ENCODE data around the gene SF3B5.

The SF3B5 gene

GRCh38 chr6:144113366-144113765 lies 18.0 kb upstream of the SF3B5 start:
- H3K4me1 ChIP-seq (ENCODE audit: control insufficient read depth in 5 of 5, insufficient read depth in 5 of 5, low read length in 5 of 5), result peaks cover 0 to 7% (median 0%) of the 10 kb centered on the region in 5 donors
- no peaks in the 10 kb centered on the region for H3K27me3 ChIP-seq (ENCODE audit: control insufficient read depth in 5 of 5, insufficient read depth in 4 of 5, low read length in 5 of 5)
- no peak overlapping the region for H3K4me3 ChIP-seq (ENCODE audit: low read depth in 1 of 5, low read length in 5 of 5)
- H3K9me3 ChIP-seq (ENCODE audit: control insufficient read depth in 5 of 5, low read length in 5 of 5), result no peaks in the 10 kb centered on the region
- H3K36me3 ChIP-seq (ENCODE audit: control insufficient read depth in 5 of 5, insufficient read depth in 5 of 5, low read length in 5 of 5), result no peaks in the 10 kb centered on the region
- H3K27ac ChIP-seq (ENCODE audit: low read depth, low read length), result no peak overlapping the region
- no peak overlapping the region for H3K9ac ChIP-seq (ENCODE audit: low read length in 5 of 5)

GRCh38 chr6:144110210-144110609 lies 14.8 kb upstream of the SF3B5 start:
- no peaks in the 10 kb centered on the region for H3K27me3 ChIP-seq (ENCODE audit: control insufficient read depth in 5 of 5, insufficient read depth in 4 of 5, low read length in 5 of 5)
- H3K4me1 ChIP-seq (ENCODE audit: control insufficient read depth in 5 of 5, insufficient read depth in 5 of 5, low read length in 5 of 5), result peaks cover 0 to 7% (median 0%) of the 10 kb centered on the region in 5 donors
- H3K36me3 ChIP-seq (ENCODE audit: control insufficient read depth in 5 of 5, insufficient read depth in 5 of 5, low read length in 5 of 5), result no peaks in the 10 kb centered on the region
- no peak overlapping the region for H3K9ac ChIP-seq (ENCODE audit: low read length in 5 of 5)
- H3K27ac ChIP-seq (ENCODE audit: low read depth, low read length), result no peak overlapping the region
- no peak overlapping the region for H3K4me3 ChIP-seq (ENCODE audit: low read depth in 1 of 5, low read length in 5 of 5)
- no peaks in the 10 kb centered on the region for H3K9me3 ChIP-seq (ENCODE audit: control insufficient read depth in 5 of 5, low read length in 5 of 5)

- Histone ChIP-seq H3K27ac (ENCODE audit: low read depth, low read length) (no peak overlapping the region), H3K4me1 (ENCODE audit: control insufficient read depth in 5 of 5, insufficient read depth in 5 of 5, low read length in 5 of 5) (peaks cover 0 to 7% (median 0%) of the 10 kb centered on the region in 5 donors), H3K9me3 (ENCODE audit: control insufficient read depth in 5 of 5, low read length in 5 of 5) (no peaks in the 10 kb centered on the region), H3K4me3 (ENCODE audit: low read depth in 1 of 5, low read length in 5 of 5) (no peak overlapping the region), H3K9ac (ENCODE audit: low read length in 5 of 5) (no peak overlapping the region), H3K36me3 (ENCODE audit: control insufficient read depth in 5 of 5, insufficient read depth in 5 of 5, low read length in 5 of 5) (no peaks in the 10 kb centered on the region), H3K27me3 (ENCODE audit: control insufficient read depth in 5 of 5, insufficient read depth in 4 of 5, low read length in 5 of 5) (no peaks in the 10 kb centered on the region)
These were observed 10.8 kb upstream of the SF3B5 start for GRCh38 chr6:144106206-144106605.

GRCh38 chr6:144104898-144105487 lies 9.6 kb upstream of the SF3B5 start:
- no peak overlapping the region for H3K27ac ChIP-seq (ENCODE audit: low read depth, low read length)
- H3K27me3 ChIP-seq (ENCODE audit: control insufficient read depth in 5 of 5, insufficient read depth in 4 of 5, low read length in 5 of 5), result no peaks in the 10 kb centered on the region
- H3K9ac ChIP-seq (ENCODE audit: low read length in 5 of 5), result no peak overlapping the region

GRCh38 chr6:144104488-144104887 lies 9.1 kb upstream of the SF3B5 start:
- H3K27me3 ChIP-seq (ENCODE audit: control insufficient read depth in 5 of 5, insufficient read depth in 4 of 5, low read length in 5 of 5), result no peaks in the 10 kb centered on the region

More at GRCh38 chr6:144104898-144105487, 9.6 kb upstream of the SF3B5 start:
- Histone ChIP-seq H3K4me3 (ENCODE audit: low read depth in 1 of 5, low read length in 5 of 5) (no peak overlapping the region), H3K36me3 (ENCODE audit: control insufficient read depth in 5 of 5, insufficient read depth in 5 of 5, low read length in 5 of 5) (no peaks in the 10 kb centered on the region), H3K4me1 (ENCODE audit: control insufficient read depth in 5 of 5, insufficient read depth in 5 of 5, low read length in 5 of 5) (peaks cover 0 to 7% (median 0%) of the 10 kb centered on the region in 5 donors), H3K9me3 (ENCODE audit: control insufficient read depth in 5 of 5, low read length in 5 of 5) (no peaks in the 10 kb centered on the region)

GRCh38 chr6:144103026-144103563 lies 7.7 kb upstream of the SF3B5 start:
- H3K4me3 ChIP-seq (ENCODE audit: low read depth in 1 of 5, low read length in 5 of 5), result no peak overlapping the region
- no peaks in the 10 kb centered on the region for H3K27me3 ChIP-seq (ENCODE audit: control insufficient read depth in 5 of 5, insufficient read depth in 4 of 5, low read length in 5 of 5)
- H3K9me3 ChIP-seq (ENCODE audit: control insufficient read depth in 5 of 5, low read length in 5 of 5), result no peaks in the 10 kb centered on the region
- H3K4me1 ChIP-seq (ENCODE audit: control insufficient read depth in 5 of 5, insufficient read depth in 5 of 5, low read length in 5 of 5), result no peaks in the 10 kb centered on the region
- no peaks in the 10 kb centered on the region for H3K36me3 ChIP-seq (ENCODE audit: control insufficient read depth in 5 of 5, insufficient read depth in 5 of 5, low read length in 5 of 5)
- H3K9ac ChIP-seq (ENCODE audit: low read length in 5 of 5), result no peak overlapping the region
- H3K27ac ChIP-seq (ENCODE audit: low read depth, low read length), result no peak overlapping the region

More at GRCh38 chr6:144104488-144104887, 9.1 kb upstream of the SF3B5 start:
- peaks cover 0 to 4% (median 0%) of the 10 kb centered on the region in 5 donors for H3K4me1 ChIP-seq (ENCODE audit: control insufficient read depth in 5 of 5, insufficient read depth in 5 of 5, low read length in 5 of 5)
- no peaks in the 10 kb centered on the region for H3K36me3 ChIP-seq (ENCODE audit: control insufficient read depth in 5 of 5, insufficient read depth in 5 of 5, low read length in 5 of 5)
- no peaks in the 10 kb centered on the region for H3K9me3 ChIP-seq (ENCODE audit: control insufficient read depth in 5 of 5, low read length in 5 of 5)
- H3K27ac ChIP-seq (ENCODE audit: low read depth, low read length), result no peak overlapping the region
- no peak overlapping the region for H3K4me3 ChIP-seq (ENCODE audit: low read depth in 1 of 5, low read length in 5 of 5)
- no peak overlapping the region for H3K9ac ChIP-seq (ENCODE audit: low read length in 5 of 5)

GRCh38 chr6:144098993-144099392 lies 3.6 kb upstream of the SF3B5 start:
- Histone ChIP-seq H3K9me3 (ENCODE audit: control insufficient read depth in 5 of 5, low read length in 5 of 5) (no peaks in the 10 kb centered on the region), H3K27ac (ENCODE audit: low read depth, low read length) (no peak overlapping the region), H3K4me3 (ENCODE audit: low read depth in 1 of 5, low read length in 5 of 5) (no peak overlapping the region), H3K36me3 (ENCODE audit: control insufficient read depth in 5 of 5, insufficient read depth in 5 of 5, low read length in 5 of 5) (no peaks in the 10 kb centered on the region), H3K9ac (ENCODE audit: low read length in 5 of 5) (no peak overlapping the region), H3K4me1 (ENCODE audit: control insufficient read depth in 5 of 5, insufficient read depth in 5 of 5, low read length in 5 of 5) (peaks cover 7 to 20% (median 18%) of the 10 kb centered on the region in 5 donors), H3K27me3 (ENCODE audit: control insufficient read depth in 5 of 5, insufficient read depth in 4 of 5, low read length in 5 of 5) (no peaks in the 10 kb centered on the region)

GRCh38 chr6:144094731-144095133 lies 641 bp downstream of the SF3B5 start:
- Histone ChIP-seq H3K27me3 (ENCODE audit: control insufficient read depth in 5 of 5, insufficient read depth in 4 of 5, low read length in 5 of 5) (no peaks in the 10 kb centered on the region), H3K27ac (ENCODE audit: low read depth, low read length) (peak overlapping the region; percentile 92), H3K4me3 (ENCODE audit: low read depth in 1 of 5, low read length in 5 of 5) (peak overlapping the region; percentile 91 to 100 (median 97)), H3K9me3 (ENCODE audit: control insufficient read depth in 5 of 5, low read length in 5 of 5) (no peaks in the 10 kb centered on the region), H3K9ac (ENCODE audit: low read length in 5 of 5) (peak overlapping the region; percentile 81 to 99 (median 93)), H3K36me3 (ENCODE audit: control insufficient read depth in 5 of 5, insufficient read depth in 5 of 5, low read length in 5 of 5) (no peaks in the 10 kb centered on the region), H3K4me1 (ENCODE audit: control insufficient read depth in 5 of 5, insufficient read depth in 5 of 5, low read length in 5 of 5) (peaks cover 8 to 25% (median 23%) of the 10 kb centered on the region in 5 donors)

GRCh38 chr6:144093658-144094057 lies 1.7 kb downstream of the SF3B5 start:
- Histone ChIP-seq H3K9ac (ENCODE audit: low read length in 5 of 5) (no peak overlapping the region), H3K27ac (ENCODE audit: low read depth, low read length) (no peak overlapping the region), H3K27me3 (ENCODE audit: control insufficient read depth in 5 of 5, insufficient read depth in 4 of 5, low read length in 5 of 5) (no peaks in the 10 kb centered on the region), H3K4me3 (ENCODE audit: low read depth in 1 of 5, low read length in 5 of 5) (peak overlapping the region in 2 of 5 donors; percentile 97 to 99), H3K4me1 (ENCODE audit: control insufficient read depth in 5 of 5, insufficient read depth in 5 of 5, low read length in 5 of 5) (peaks cover 8 to 25% (median 23%) of the 10 kb centered on the region in 5 donors), H3K9me3 (ENCODE audit: control insufficient read depth in 5 of 5, low read length in 5 of 5) (no peaks in the 10 kb centered on the region), H3K36me3 (ENCODE audit: control insufficient read depth in 5 of 5, insufficient read depth in 5 of 5, low read length in 5 of 5) (no peaks in the 10 kb centered on the region)

- H3K27ac ChIP-seq (ENCODE audit: low read depth, low read length), result no peak overlapping the region
- H3K36me3 ChIP-seq (ENCODE audit: control insufficient read depth in 5 of 5, insufficient read depth in 5 of 5, low read length in 5 of 5), result no peaks in the 10 kb centered on the region
- H3K9me3 ChIP-seq (ENCODE audit: control insufficient read depth in 5 of 5, low read length in 5 of 5), result no peaks in the 10 kb centered on the region
- H3K4me1 ChIP-seq (ENCODE audit: control insufficient read depth in 5 of 5, insufficient read depth in 5 of 5, low read length in 5 of 5), result peaks cover 8 to 25% (median 23%) of the 10 kb centered on the region in 5 donors
- H3K9ac ChIP-seq (ENCODE audit: low read length in 5 of 5), result no peak overlapping the region
- no peak overlapping the region for H3K4me3 ChIP-seq (ENCODE audit: low read depth in 1 of 5, low read length in 5 of 5)
- no peaks in the 10 kb centered on the region for H3K27me3 ChIP-seq (ENCODE audit: control insufficient read depth in 5 of 5, insufficient read depth in 4 of 5, low read length in 5 of 5)
These were observed 2.1 kb downstream of the SF3B5 start for GRCh38 chr6:144093236-144093635.

Measured in subcutaneous abdominal adipose tissue (tissue), 5 donors.